Activated naive CD4-positive, alpha-beta T cell treated with anti-CD3 and anti-CD28 coated beads, Interleukin-2, amount 50 U/mL, for 16 hours (primary cell): ENCODE results near the gene KLK5.
A peak's percentile ranks its signal among the peaks of the same experiment; 100 is the strongest.
"Not testable (repeated sequence)": the region's sequence is repeated elsewhere in the genome, so short reads cannot be mapped to it uniquely, and the experiment has no call there.

ENCODE experiments used
- DNase-seq: peaks from one replicate; pipeline ENCODE4 v3.0.0-alpha.2; 2020

KLK5 gene

DNA sequence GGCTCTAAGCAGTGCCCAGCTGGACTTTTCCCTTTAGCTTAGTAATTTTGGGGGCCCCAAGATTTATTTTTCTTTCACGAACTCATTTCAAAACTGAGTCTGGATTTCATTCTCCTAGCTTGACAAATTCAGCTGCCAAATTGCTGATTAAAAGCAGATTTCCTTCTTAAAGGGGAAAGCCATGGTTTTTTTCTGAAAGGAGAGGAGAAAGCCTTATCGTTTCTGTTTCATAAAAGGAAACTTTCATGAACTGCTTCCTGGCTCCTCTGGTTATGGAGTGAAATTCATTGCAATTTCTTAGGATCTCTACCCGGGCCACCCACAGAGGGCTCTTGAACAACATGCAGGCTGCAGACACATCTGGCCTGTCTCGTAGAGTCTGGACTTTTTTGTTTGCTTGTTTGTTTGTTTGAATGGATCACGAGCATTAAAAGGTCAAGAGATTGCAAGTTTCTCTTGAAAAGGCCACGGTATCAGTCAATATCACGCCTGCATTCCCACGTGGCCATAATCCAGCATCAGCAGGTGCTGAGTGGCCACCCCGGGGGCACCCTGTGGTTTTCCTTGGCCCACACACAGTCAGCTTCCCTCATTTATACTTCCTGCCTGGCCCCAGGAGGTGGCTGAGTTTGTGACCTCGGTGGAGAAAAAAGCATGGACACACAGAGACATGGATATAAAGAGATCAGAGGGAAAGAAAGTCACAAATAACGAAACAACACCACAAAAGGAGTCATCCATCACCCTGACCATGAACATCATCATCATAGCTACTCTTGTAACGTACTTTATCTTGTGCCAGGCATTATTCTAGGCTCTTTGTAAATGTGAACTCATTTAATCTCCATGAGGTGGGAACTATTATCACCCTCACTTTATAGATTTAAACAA is 31.2 kb downstream of the KLK5 start:
- DNase-seq = no peak

DNA sequence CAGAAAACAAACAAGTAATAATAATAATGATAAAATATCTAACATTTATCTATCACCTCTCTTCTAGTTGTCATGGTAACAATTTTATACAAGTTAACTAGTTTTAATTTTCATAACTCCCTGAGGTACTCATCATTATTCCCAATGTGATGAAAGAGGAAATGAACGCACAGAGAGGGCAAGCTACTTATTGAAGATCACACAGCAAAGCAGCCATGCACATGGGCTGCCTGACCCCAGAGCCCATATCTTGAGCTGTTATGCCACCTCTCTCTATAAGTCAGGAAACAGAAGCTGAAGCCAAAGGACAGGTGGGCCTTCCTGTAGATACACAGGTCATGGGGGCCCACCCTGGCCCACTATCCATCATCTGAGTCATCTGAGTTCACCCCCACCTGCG is 36.8 kb downstream of the KLK5 start:
- no peak for DNase-seq

DNA sequence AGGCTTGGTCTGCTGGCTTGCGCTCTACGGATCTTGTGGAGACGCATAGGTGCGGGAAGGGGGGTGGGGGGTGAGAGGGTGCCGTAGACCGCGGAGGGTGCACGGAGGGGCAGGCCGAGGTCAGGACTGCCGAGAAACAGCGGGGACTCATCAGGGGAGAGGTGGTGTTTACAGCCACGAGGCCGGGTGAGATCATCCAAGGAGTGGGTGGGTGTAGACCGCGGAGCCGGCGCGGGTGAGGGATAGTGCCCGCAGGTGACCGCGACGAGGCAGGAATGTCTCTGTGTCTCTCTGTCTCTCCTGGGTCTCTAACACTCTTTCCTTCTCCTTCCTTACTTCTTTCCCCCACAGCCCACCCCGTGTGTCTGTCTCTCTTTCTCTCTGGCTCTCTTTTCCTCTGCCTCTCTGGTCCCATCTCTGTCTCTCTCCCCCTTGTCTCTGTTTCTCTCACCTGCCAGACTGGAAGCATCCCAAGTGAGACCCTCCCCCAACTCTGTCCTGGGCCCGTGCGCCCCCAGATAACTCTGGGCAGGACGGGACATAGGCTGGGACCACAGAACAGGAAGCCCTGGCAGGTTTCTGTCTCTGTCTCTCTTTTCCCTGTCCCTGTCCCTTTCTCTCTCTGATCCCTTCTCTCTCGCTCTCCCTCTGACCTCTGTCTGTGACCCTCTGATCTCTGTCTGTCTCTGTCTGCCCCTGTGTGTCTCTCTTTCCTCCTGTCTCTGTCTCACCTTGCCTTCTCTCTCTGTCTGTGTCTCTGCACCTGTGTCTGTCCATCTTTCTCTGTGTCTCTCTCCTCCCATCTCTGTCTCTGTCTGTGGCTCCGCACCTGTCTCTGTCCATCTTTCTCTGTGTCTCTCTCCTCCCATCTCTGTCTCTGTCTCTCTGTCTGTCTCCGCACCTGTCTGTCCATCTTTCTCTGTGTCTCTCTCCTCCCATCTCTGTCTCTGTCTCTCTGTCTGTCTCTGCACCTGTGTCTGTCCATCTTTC is 39.8 kb downstream of the KLK5 start:
- DNase-seq = no peak

DNA sequence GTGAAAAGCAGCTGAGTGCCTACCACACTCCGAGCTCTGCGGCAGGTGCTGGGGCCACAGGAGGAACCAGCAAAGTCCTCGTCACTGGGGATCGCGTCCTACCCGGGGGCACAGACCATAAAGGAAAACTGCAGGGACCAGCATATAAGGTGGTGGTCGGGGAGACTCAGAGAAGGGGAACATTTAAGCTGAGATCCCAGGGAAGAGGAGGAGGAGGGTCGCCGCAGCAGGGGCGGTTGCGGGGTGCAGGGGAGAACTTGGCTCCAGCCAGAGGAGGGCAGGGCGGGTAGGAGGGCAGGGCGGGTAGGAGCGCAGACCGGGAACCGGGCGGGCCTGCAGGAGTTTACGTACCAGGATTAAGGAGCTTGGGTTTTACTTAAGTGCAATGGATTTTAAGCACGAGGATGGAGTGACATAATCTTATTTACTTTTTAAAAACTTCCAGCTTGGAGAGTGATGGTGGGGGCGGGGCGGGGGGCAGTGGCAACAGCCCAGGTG is 40.7 kb downstream of the KLK5 start:
- no peak for DNase-seq

DNA sequence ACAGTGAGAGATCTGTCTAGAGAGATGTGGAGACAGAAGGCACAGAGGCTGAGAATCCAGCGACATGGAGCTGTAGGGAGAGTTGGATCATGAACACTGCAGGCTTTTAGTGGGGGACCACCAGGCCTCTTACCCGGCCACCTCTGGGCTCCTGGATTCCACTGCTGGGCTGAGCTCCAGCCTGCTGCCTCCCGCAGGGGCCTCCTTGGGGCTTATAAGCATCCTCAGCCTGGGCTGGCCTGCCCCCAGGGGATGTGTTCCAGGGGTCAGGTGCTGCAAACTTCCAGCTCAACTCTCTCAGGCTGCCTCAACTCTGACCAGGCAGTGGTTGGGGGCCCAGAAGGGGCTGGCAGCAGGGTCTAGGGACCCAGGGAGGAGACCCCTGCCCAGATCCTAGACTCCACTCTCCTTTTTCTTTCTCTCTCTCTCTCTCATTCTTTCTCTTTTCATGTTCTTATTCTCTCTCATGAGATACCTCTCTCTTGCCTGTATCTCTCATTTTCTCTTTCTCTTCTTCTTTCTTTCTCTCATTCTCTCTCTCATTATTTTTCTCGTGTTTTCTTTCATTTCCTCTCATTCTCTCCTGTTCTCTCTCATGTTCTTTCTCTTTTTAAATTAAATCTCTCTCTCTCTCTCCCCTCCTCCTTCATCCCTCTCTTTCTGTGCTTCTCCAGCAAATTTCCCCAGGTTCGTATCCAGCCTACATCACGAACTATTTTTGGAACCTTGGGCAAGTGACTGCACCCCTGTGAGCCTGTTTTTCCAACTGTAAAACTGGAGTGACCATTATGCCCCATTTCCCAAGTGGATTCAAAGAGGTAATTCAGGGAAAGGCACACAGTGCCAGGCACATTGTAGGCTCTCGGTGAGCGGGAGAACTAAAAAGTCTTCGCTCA is 41.4 kb downstream of the KLK5 start, which contains the start of gene KLK4:
Gene KLK4, minus strand, starts transcription at position 190 of the 896 bp plus-strand sequence. CDS start 657 bp downstream, outside the sequence.
- DNase-seq = no peak

- DNase-seq = no peak
Measured at GRCh38 chr19:50910722-50911121, 42.1 kb downstream of the KLK5 start.

- DNase-seq = peak; percentile 34
Measured at GRCh38 chr19:50909240-50910070, 43.4 kb downstream of the KLK5 start.

GRCh38 chr19:50908336-50908735 is 44.5 kb downstream of the KLK5 start:
- DNase-seq = no peak

GRCh38 chr19:50906217-50906616 is 46.6 kb downstream of the KLK5 start:
- DNase-seq = peak; percentile 38

GRCh38 chr19:50902640-50903039 is 50.2 kb downstream of the KLK5 start:
- DNase-seq = no peak

DNA sequence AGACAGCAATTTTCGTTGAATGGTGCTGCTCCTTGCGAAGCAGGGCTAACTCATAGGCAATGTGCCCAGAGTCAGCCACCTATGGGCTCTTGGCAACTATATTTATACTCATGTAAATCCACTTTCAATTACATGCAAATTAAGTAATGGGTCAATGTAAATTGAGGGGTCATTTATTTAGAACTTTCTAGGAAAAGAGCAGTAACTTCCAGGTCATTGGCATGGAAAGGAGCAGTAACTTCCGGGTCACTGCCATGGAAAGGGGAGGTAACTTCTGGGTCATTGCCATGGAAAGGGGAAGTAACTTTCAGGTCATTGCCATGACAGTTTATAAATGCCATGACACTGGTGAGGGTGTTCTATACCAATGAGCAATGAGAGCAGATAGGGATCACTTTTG is 53.3 kb downstream of the KLK5 start:
- DNase-seq = no peak

GRCh38 chr19:50898018-50898417 is 54.8 kb downstream of the KLK5 start:
- DNase-seq = no peak

DNA sequence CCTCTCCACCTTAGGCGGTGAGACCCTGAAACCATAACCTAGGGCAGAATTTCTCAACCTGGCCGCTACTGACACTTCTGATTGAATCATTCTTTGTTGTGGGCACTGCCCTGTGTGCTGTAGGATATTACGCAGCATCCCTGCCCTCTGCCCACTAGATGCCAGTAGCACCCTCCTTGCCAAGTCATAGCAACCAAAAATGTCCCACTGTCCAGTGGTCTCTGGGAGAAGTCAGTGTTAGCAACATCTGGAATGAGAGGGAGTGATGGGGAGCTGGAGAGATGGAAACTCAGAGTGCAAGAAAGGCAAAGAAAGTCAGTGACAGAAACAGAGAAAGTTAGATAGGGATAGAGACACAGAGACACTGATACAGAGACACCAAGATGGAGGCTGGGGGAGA is 55.2 kb downstream of the KLK5 start:
- no peak for DNase-seq

- DNase-seq = no peak
Measured at GRCh38 chr19:50897191-50897607, 55.6 kb downstream of the KLK5 start.

- no peak for DNase-seq
Measured at GRCh38 chr19:50896591-50897190, 56.1 kb downstream of the KLK5 start.

GRCh38 chr19:50896089-50896590 is 56.7 kb downstream of the KLK5 start:
- DNase-seq = not testable (repeated sequence)

- DNase-seq = no peak
Measured at GRCh38 chr19:50894478-50895356, 58.1 kb downstream of the KLK5 start.
